HL-60 (cell line): ENCODE results near the gene URB2.
"Not testable (repeated sequence)": the region's sequence is repeated elsewhere in the genome, so short reads cannot be mapped to it uniquely, and the experiment has no call there.

Experiments used
- DNase-seq, 2 experiments: peaks; one replicate each; pipeline ENCODE4 v3.0.0-alpha.2; 2010 to 2020; ENCODE audit warnings: low read depth in 1 of 2, low spot score in 1 of 2
- H3K27ac ChIP-seq: fragments of 250-450 bp; sonication (Bioruptor Pico); replicated peaks from 2 replicates; pipeline ENCODE4 v1.5.1; 2020; ENCODE audit warnings: mild to moderate bottlenecking, moderate library complexity
- H3K27me3 ChIP-seq: fragments of 250-450 bp; sonication (Bioruptor Pico); 2 replicates; pipeline ENCODE4 v1.5.1; 2021; ENCODE audit warnings: mild to moderate bottlenecking, moderate library complexity; ENCODE audit not compliant: insufficient read depth, poor library complexity, severe bottlenecking
- H3K4me3 ChIP-seq: replicated peaks from 2 replicates; pipeline ENCODE4 v1.5.1; 2011; ENCODE audit warnings: mild to moderate bottlenecking, control low read depth, low read length; ENCODE audit not compliant: insufficient read depth
- CTCF ChIP-seq: IDR thresholded peaks from one replicate; pipeline ENCODE4 v1.5.1; 2011; ENCODE audit warnings: low read length, control low read depth, inconsistent platforms; ENCODE audit not compliant: insufficient read depth
- GABPA ChIP-seq: IDR thresholded peaks from 2 replicates; pipeline ENCODE4 v1.6.1; 2012; ENCODE audit warnings: low read depth
- POLR2AphosphoS5 ChIP-seq: IDR thresholded peaks from 2 replicates; pipeline ENCODE4 v1.6.1; 2012; ENCODE audit warnings: low read depth
- REST ChIP-seq: IDR thresholded peaks from 2 replicates; pipeline ENCODE4 v1.6.1; 2012; ENCODE audit warnings: low read depth; ENCODE audit not compliant: insufficient replicate concordance
- SPI1 ChIP-seq: IDR thresholded peaks from 2 replicates; pipeline ENCODE4 v1.6.1; 2012; ENCODE audit warnings: low read depth, mild to moderate bottlenecking, borderline replicate concordance

The URB2 gene

GRCh38 chr1:229590119-229590518 lies 35.9 kb upstream of the URB2 start:
- H3K27ac ChIP-seq: no peak overlapping the region
- no peak for DNase-seq
- no peaks in the 10 kb centered on the region for H3K27me3 ChIP-seq
- TF ChIP-seq POLR2AphosphoS5: no peak
- no peak for TF ChIP-seq GABPA
- no peak for TF ChIP-seq REST
- H3K4me3 ChIP-seq: no peak overlapping the region

- Histone ChIP-seq H3K27me3 (no peaks in the 10 kb centered on the region), H3K4me3 (no peak overlapping the region), H3K27ac (no peak overlapping the region)
- no peak for DNase-seq
- TF ChIP-seq POLR2AphosphoS5: no peak
- TF ChIP-seq CTCF: no peak
- no peak for TF ChIP-seq REST
- no peak for TF ChIP-seq SPI1
- no peak for TF ChIP-seq GABPA
Measured at GRCh38 chr1:229593800-229594199, 32.2 kb upstream of the URB2 start.

GRCh38 chr1:229594227-229595008 lies 31.6 kb upstream of the URB2 start:
- no peaks in the 10 kb centered on the region for H3K27me3 ChIP-seq
- no peak for DNase-seq

GRCh38 chr1:229595876-229596275 lies 30.2 kb upstream of the URB2 start:
- not testable (repeated sequence) for H3K27me3 ChIP-seq, H3K4me3 ChIP-seq, H3K27ac ChIP-seq, DNase-seq

More at GRCh38 chr1:229594227-229595008, 31.6 kb upstream of the URB2 start:
- TF ChIP-seq GABPA (no peak), CTCF (no peak), REST (no peak), POLR2AphosphoS5 (no peak), SPI1 (no peak)
- H3K27ac ChIP-seq: no peak overlapping the region
- H3K4me3 ChIP-seq: no peak overlapping the region
